H1 (cell line): ENCODE data around the gene VPS13C. TPM values are rescaled to one million over a fixed set of nuclear protein-coding genes. Genes with fewer than 3 reads are reported as not detected.

Experiments used
- CTCF ChIA-PET: fragments of 300-600 bp; sonication (Branson Sonifier 250); formaldehyde crosslinking; loops from one replicate; lab custom pipeline; 2021; ENCODE audit not compliant: partially characterized antibody; lab: Charles Lee
- POLR2A ChIA-PET: fragments of 300-600 bp; sonication (Branson Sonifier 250); formaldehyde crosslinking; loops from one replicate; lab custom pipeline; 2021; ENCODE audit warnings: inconsistent platforms; ENCODE audit not compliant: partially characterized antibody; lab: Charles Lee
- DNase-seq, 2 experiments: peaks; one replicate each; pipeline versions ENCODE4 v3.0.0 to v3.0.0-alpha.2; 2010 to 2022; ENCODE audit warnings: low spot score in 2 of 2, low read depth in 1 of 2, mixed read lengths in 1 of 2
- FAIRE-seq: peaks from 2 replicates; lab custom pipeline; 2011; peaks lifted over from hg19 to GRCh38; lab: Jason Lieb, UNC
- H2AFZ ChIP-seq: 2 replicates; pipeline ENCODE4 v1.8.1; 2012; ENCODE audit warnings: low read length, inconsistent platforms
- H2AK5ac ChIP-seq: 2 replicates; pipeline ENCODE4 v1.6.1; 2013; ENCODE audit warnings: low read depth, low read length
- H2BK120ac ChIP-seq: replicated peaks from 2 replicates; pipeline ENCODE3; 2013; ENCODE audit warnings: low read depth, low read length, inconsistent platforms
- H2BK12ac ChIP-seq: 2 replicates; pipeline ENCODE4 v1.6.1; 2013; ENCODE audit warnings: low read depth, low read length
- H2BK15ac ChIP-seq: 2 replicates; pipeline ENCODE4 v1.6.1; 2013; ENCODE audit warnings: low read length
- H2BK20ac ChIP-seq: 2 replicates; pipeline ENCODE4 v1.6.1; 2013; ENCODE audit warnings: low read length
- H2BK5ac ChIP-seq: 2 replicates; pipeline ENCODE4 v1.6.1; 2013; ENCODE audit warnings: low read depth, low read length
- H3K14ac ChIP-seq: 2 replicates; pipeline ENCODE4 v1.6.1; 2013; ENCODE audit warnings: inconsistent platforms; ENCODE audit not compliant: insufficient read length
- H3K18ac ChIP-seq: 2 replicates; pipeline ENCODE4 v1.6.1; 2013; ENCODE audit warnings: low read length; ENCODE audit errors: extremely low read depth
- H3K23ac ChIP-seq: 2 replicates; pipeline ENCODE4 v1.6.1; 2013; ENCODE audit warnings: inconsistent platforms; ENCODE audit not compliant: insufficient read length
- H3K23me2 ChIP-seq: 2 replicates; pipeline ENCODE4 v1.6.1; 2013; ENCODE audit warnings: low read depth, low read length
- H3K27ac ChIP-seq: 2 replicates; pipeline ENCODE4 v1.6.1; 2011; ENCODE audit warnings: low read depth, low read length, inconsistent platforms
- H3K27me3 ChIP-seq, 4 experiments: replicated peaks in 1 of 4; 1 replicate in 1 of 4; 2 replicates in 3 of 4; pipeline versions ENCODE4 v1.6.1 to v1.8.1; 2011 to 2013; ENCODE audit warnings: low read length in 3 of 4, mild to moderate bottlenecking in 3 of 4, inconsistent platforms in 2 of 4, mixed read lengths in 2 of 4, moderate library complexity in 1 of 4; ENCODE audit not compliant: control insufficient read depth in 3 of 4, insufficient read depth in 3 of 4; ENCODE audit errors: extremely low read depth in 1 of 4
- H3K36me3 ChIP-seq, 4 experiments: 2 replicates each; pipeline versions ENCODE4 v1.6.1 to v1.8.1; 2011 to 2013; ENCODE audit warnings: mild to moderate bottlenecking in 4 of 4, low read length in 3 of 4, moderate library complexity in 2 of 4, control low read depth in 1 of 4, inconsistent platforms in 1 of 4; ENCODE audit not compliant: insufficient read depth in 4 of 4, control insufficient read depth in 2 of 4
- H3K4ac ChIP-seq: replicated peaks from 2 replicates; pipeline ENCODE3; 2013; ENCODE audit warnings: low read length, low read depth, mixed read lengths, inconsistent platforms; ENCODE audit not compliant: insufficient read length
- H3K4me1 ChIP-seq, 4 experiments: replicated peaks in 1 of 4; 1 replicate in 1 of 4; 2 replicates in 3 of 4; pipeline versions ENCODE4 v1.6.1 to v1.8.1; 2011 to 2013; ENCODE audit warnings: low read length in 3 of 4, inconsistent platforms in 2 of 4, mixed read lengths in 1 of 4; ENCODE audit not compliant: insufficient read depth in 4 of 4, control insufficient read depth in 3 of 4
- H3K4me2 ChIP-seq, 2 experiments: 2 replicates each; pipeline versions ENCODE4 v1.6.1 to v1.8.1; 2011 to 2013; ENCODE audit warnings: low read depth in 2 of 2, low read length in 2 of 2, control low read depth in 1 of 2, inconsistent platforms in 1 of 2, mild to moderate bottlenecking in 1 of 2; ENCODE audit not compliant: insufficient read depth in 1 of 2
- H3K4me3 ChIP-seq, 4 experiments: fragments of 200-600, 300-600 bp in 1 of 4; sonication (generic), shearing (Covaris generic), sonication (Bioruptor Twin) in 1 of 4; 2 replicates each; pipeline versions ENCODE4 v1.5.1 to v1.8.1; 2011 to 2016; ENCODE audit warnings: low read length in 4 of 4, low read depth in 3 of 4, control low read depth in 2 of 4, inconsistent platforms in 2 of 4, mild to moderate bottlenecking in 2 of 4, mixed read lengths in 1 of 4, moderate library complexity in 1 of 4; ENCODE audit not compliant: insufficient read depth in 2 of 4; ENCODE audit errors: extremely low read depth in 1 of 4
- H3K56ac ChIP-seq: replicated peaks from 2 replicates; pipeline ENCODE3; 2013; ENCODE audit warnings: low read depth, mild to moderate bottlenecking, mixed read lengths, low read length, inconsistent platforms; ENCODE audit not compliant: insufficient read length
- H3K79me1 ChIP-seq: 2 replicates; pipeline ENCODE4 v1.6.1; 2013; ENCODE audit warnings: low read depth, low read length, control low read depth
- H3K79me2 ChIP-seq, 2 experiments: 2 replicates each; pipeline versions ENCODE4 v1.6.1 to v1.8.1; 2012 to 2013; ENCODE audit warnings: low read length in 2 of 2, mild to moderate bottlenecking in 2 of 2, inconsistent platforms in 1 of 2; ENCODE audit not compliant: insufficient read depth in 2 of 2, control insufficient read depth in 1 of 2
- H3K9ac ChIP-seq, 4 experiments: replicated peaks in 1 of 4; 1 replicate in 1 of 4; 2 replicates in 3 of 4; pipeline versions ENCODE4 v1.6.1 to v1.8.1; 2011 to 2013; ENCODE audit warnings: low read depth in 3 of 4, low read length in 3 of 4, control low read depth in 2 of 4, mild to moderate bottlenecking in 2 of 4, moderate library complexity in 2 of 4, inconsistent platforms in 1 of 4; ENCODE audit errors: extremely low read depth in 1 of 4
- H3K9me3 ChIP-seq, 2 experiments: 2 replicates each; pipeline versions ENCODE4 v1.6.1 to v1.8.1; 2012 to 2013; ENCODE audit warnings: mild to moderate bottlenecking in 2 of 2, moderate library complexity in 2 of 2, control low read depth in 1 of 2, inconsistent platforms in 1 of 2, low read depth in 1 of 2, low read length in 1 of 2, mixed read lengths in 1 of 2; ENCODE audit not compliant: insufficient read depth in 2 of 2
- H4K20me1 ChIP-seq, 2 experiments: replicated peaks in 1 of 2; 2 replicates each; pipeline versions ENCODE3 to v1.8.1; 2011 to 2013; ENCODE audit warnings: inconsistent platforms in 2 of 2, low read length in 2 of 2, mild to moderate bottlenecking in 1 of 2; ENCODE audit not compliant: insufficient read depth in 2 of 2, control insufficient read depth in 1 of 2
- H4K5ac ChIP-seq: 2 replicates; pipeline ENCODE4 v1.6.1; 2013; ENCODE audit warnings: low read length, low read depth, mixed read lengths, inconsistent platforms; ENCODE audit not compliant: insufficient read length
- H4K8ac ChIP-seq: 2 replicates; pipeline ENCODE4 v1.8.0; 2013; ENCODE audit warnings: mild to moderate bottlenecking, moderate library complexity, low read length, inconsistent platforms; ENCODE audit not compliant: insufficient read depth; ENCODE audit errors: extremely low read depth
- H4K91ac ChIP-seq: replicated peaks from 2 replicates; pipeline ENCODE3; 2013; ENCODE audit warnings: low read length, mixed read lengths, inconsistent platforms; ENCODE audit not compliant: insufficient read length
- EZH2 ChIP-seq: fragments of 200-600 bp; sonication (generic); IDR thresholded peaks from 2 replicates; pipeline ENCODE4 v1.7.1; 2012; ENCODE audit warnings: low read depth, mild to moderate bottlenecking, moderate library complexity, low read length, inconsistent platforms; ENCODE audit not compliant: severe bottlenecking
- PHF8 ChIP-seq: fragments of 200-600 bp; sonication (generic); conservative IDR thresholded peaks from 2 replicates; pipeline ENCODE4 v1.7.1; 2012; ENCODE audit warnings: low read depth, mild to moderate bottlenecking, inconsistent platforms, low read length, moderate library complexity
- YY1 ChIP-seq: IDR thresholded peaks from 2 replicates; pipeline ENCODE4 v1.6.1; 2011; ENCODE audit warnings: low read depth, mild to moderate bottlenecking, low read length
- WGBS, 2 experiments: shearing (Covaris generic) in 1 of 2; methylation state at CpG; one replicate each; pipeline versions ENCODE4 v1.1.6 to v1.1.7; 2013 to 2015; ENCODE audit warnings: low lambda C conversion rate in 2 of 2, mixed read lengths in 2 of 2, inconsistent platforms in 1 of 2, low coverage in 1 of 2, missing lambda C conversion rate in 1 of 2; ENCODE audit not compliant: insufficient replicate concordance in 2 of 2, insufficient coverage in 1 of 2, insufficient read length in 1 of 2; ENCODE audit errors: extremely low coverage in 1 of 2, missing lambda C conversion rate in 1 of 2; 5-methylcytosine and 5-hydroxymethylcytosine counted together
- polyA plus RNA-seq, 7 experiments: library from polyadenylated mRNA; depleted of rRNA in 3 of 7; stranded (reverse) in 5 of 7; unstranded in 2 of 7; fragments of >200 nt in 5 of 7; fragments of 200-250 nt in 2 of 7; gene quantifications; 1 replicate in 5 of 7; 2 replicates in 1 of 7; 4 replicates in 1 of 7; pipeline versions ENCODE4 v1.2.1 to v1.2.3, GENCODE V29; 2011 to 2013; ENCODE audit warnings: missing spikeins in 2 of 7, mixed read lengths in 2 of 7
- total RNA-seq: library from RNA; stranded (reverse); fragmentation: NEBNext Ultra II Directional; extraction: Animal tissue kit (Norgen Biotek cat#: 25700); gene quantifications from 2 replicates; pipeline ENCODE4 v1.2.1, GENCODE V29; 2021

The VPS13C gene
- total and polyA plus RNA-seq, 2 of the 8 experiments (the other 6 are each of a cell fraction or from before 2014, with no cell fraction given) = 4.8 to 18.8 TPM

GRCh38 chr15:61861962-61862361, 198.3 kb downstream of the VPS13C start:
- no peak overlapping the region for H3K4ac ChIP-seq
- H3K4me3 ChIP-seq = no peak overlapping the region
- H3K4me1 ChIP-seq = no peaks in the 10 kb centered on the region
- no peaks in the 10 kb centered on the region for H3K79me2 ChIP-seq
- FAIRE-seq = no peak
- H3K27ac ChIP-seq = no peak overlapping the region
- H2AK5ac ChIP-seq = no peak overlapping the region
- no peak overlapping the region for H2BK20ac ChIP-seq
- no peaks in the 10 kb centered on the region for H4K20me1 ChIP-seq
- H4K8ac ChIP-seq = no peak overlapping the region
- no peaks in the 10 kb centered on the region for H3K23me2 ChIP-seq
- no peak overlapping the region for H4K5ac ChIP-seq
- TF ChIP-seq EZH2 (no peak), PHF8 (no peak), YY1 (no peak)
- H3K14ac ChIP-seq = no peak overlapping the region
- H3K79me1 ChIP-seq = no peaks in the 10 kb centered on the region
- WGBS, 2 experiments = 96% methylated on average over 3 of the region's 3 CpGs; no CpG with 5 or more reads in 1 of the 2 experiments
- H3K18ac ChIP-seq = no peak overlapping the region
- H2BK15ac ChIP-seq = no peak overlapping the region
- no peak overlapping the region for H3K56ac ChIP-seq
- H2AFZ ChIP-seq = no peak overlapping the region
- POLR2A ChIA-PET = interaction anchor here (1.0 kb wide), 1 partner anchor 14 kb away, joined by 3 read pairs; no protein-coding TSS in a partner anchor
- no peak for DNase-seq
- no peaks in the 10 kb centered on the region for H3K27me3 ChIP-seq
- H4K91ac ChIP-seq = no peak overlapping the region
- H3K4me2 ChIP-seq = no peak overlapping the region
- H2BK12ac ChIP-seq = no peak overlapping the region
- H2BK5ac ChIP-seq = no peak overlapping the region
- CTCF ChIA-PET = no interaction called here
- no peaks in the 10 kb centered on the region for H3K36me3 ChIP-seq
- no peak overlapping the region for H3K23ac ChIP-seq
- H3K9ac ChIP-seq = no peak overlapping the region
- no peaks in the 10 kb centered on the region for H3K9me3 ChIP-seq
- no peak overlapping the region for H2BK120ac ChIP-seq
